HepG2 (cell line): ENCODE data around the gene KCNQ5. TPM values are rescaled to one million over a fixed set of nuclear protein-coding genes. Genes with fewer than 3 reads are reported as not detected.

Experiments
- ATAC-seq: fragments of 200-7000 bp; cut with Tn5 transposase; 3 replicates; pipeline ENCODE4 v1.9.1; 2020; ENCODE audit warnings: mild to moderate bottlenecking, moderate library complexity
- BruUV-seq: library from RNA; stranded (reverse); fragments of 400-500 nt; replicated peaks from 2 replicates; lab custom pipeline; 2021; lab: Mats Ljungman, UMichigan
- CTCF ChIA-PET: fragments of 300-600 bp; formaldehyde crosslinking; extraction: SDS; loops from one replicate; lab custom pipeline; 2021; ENCODE audit warnings: low total read pairs, inconsistent platforms, low intra/inter-chr PET ratio; lab: Yijun Ruan, JAX
- POLR2A ChIA-PET: fragments of 350-600 bp; sonication (Branson Sonifier 250); formaldehyde crosslinking; loops from one replicate; lab custom pipeline; 2020; ENCODE audit warnings: antibody characterized with exemption, inconsistent platforms; lab: Yijun Ruan, JAX
- DNase-seq: peaks from one replicate; pipeline ENCODE4 v3.0.0-alpha.2; 2015; ENCODE audit warnings: low spot score
- FAIRE-seq: peaks from 3 replicates; lab custom pipeline; 2011; peaks lifted over from hg19 to GRCh38; lab: Jason Lieb, UNC
- H2AFZ ChIP-seq: one replicate; pipeline ENCODE4 v1.6.1; 2011; ENCODE audit warnings: low read length, inconsistent platforms
- H3K27ac ChIP-seq: fragments of 300-600 bp; 3 replicates; pipeline ENCODE4 v1.8.0; 2011; ENCODE audit warnings: mixed run types, mild to moderate bottlenecking, mixed read lengths, low read length, inconsistent platforms; ENCODE audit not compliant: insufficient read depth; ENCODE audit errors: extremely low read length
- H3K27me3 ChIP-seq, 2 experiments: fragments of 200-600 bp in 1 of 2; 2 replicates in 1 of 2; 3 replicates in 1 of 2; pipeline versions ENCODE4 v1.6.0 to v1.8.0; 2011; ENCODE audit warnings: low read length in 2 of 2, mild to moderate bottlenecking in 2 of 2, moderate library complexity in 2 of 2, inconsistent platforms in 1 of 2; ENCODE audit not compliant: insufficient read depth in 2 of 2, control insufficient read depth in 1 of 2
- H3K36me3 ChIP-seq, 2 experiments: fragments of 200-600 bp in 1 of 2; replicated peaks in 1 of 2; 2 replicates in 1 of 2; 3 replicates in 1 of 2; pipeline versions ENCODE4 v1.5.1 to v1.8.0; 2011; ENCODE audit warnings: low read length in 2 of 2, inconsistent platforms in 1 of 2; ENCODE audit not compliant: insufficient read depth in 2 of 2, control insufficient read depth in 1 of 2
- H3K4me1 ChIP-seq: 2 replicates; pipeline ENCODE4 v1.5.1; 2012; ENCODE audit warnings: low read length, inconsistent platforms; ENCODE audit not compliant: insufficient read depth
- H3K4me2 ChIP-seq: 2 replicates; pipeline ENCODE4 v1.6.0; 2011; ENCODE audit warnings: low read depth, low read length, inconsistent platforms
- H3K4me3 ChIP-seq, 3 experiments: fragments of 200-600 bp in 1 of 3; sonication (generic), shearing (Covaris generic) in 1 of 3; replicated peaks in 1 of 3; 2 replicates each; pipeline ENCODE4 v1.5.1; 2011 to 2016; ENCODE audit warnings: low read length in 3 of 3, inconsistent platforms in 2 of 3, low read depth in 2 of 3, mild to moderate bottlenecking in 2 of 3, control low read depth in 1 of 3, mixed read lengths in 1 of 3; ENCODE audit not compliant: insufficient read depth in 1 of 3
- H3K79me2 ChIP-seq: one replicate; pipeline ENCODE4 v1.6.1; 2011; ENCODE audit warnings: low read length, inconsistent platforms; ENCODE audit not compliant: insufficient read depth
- H3K9ac ChIP-seq: 2 replicates; pipeline ENCODE4 v1.6.0; 2011; ENCODE audit warnings: mild to moderate bottlenecking, low read depth, low read length, inconsistent platforms; ENCODE audit not compliant: insufficient read depth
- H3K9me3 ChIP-seq: 2 replicates; pipeline ENCODE4 v1.5.1; 2012; ENCODE audit warnings: mild to moderate bottlenecking, low read length
- H4K20me1 ChIP-seq: 2 replicates; pipeline ENCODE4 v1.6.0; 2011; ENCODE audit warnings: inconsistent platforms, mild to moderate bottlenecking, low read length, moderate library complexity; ENCODE audit not compliant: insufficient read depth
- ATF7 ChIP-seq, 2 experiments: fragments of 450-650 bp in 1 of 2; sonication (generic) in 1 of 2; formaldehyde crosslinking in 1 of 2; IDR thresholded peaks; 2 replicates each; pipeline versions ENCODE4 v1.4.0 to v1.6.1; 2016 to 2020; ENCODE audit warnings: antibody characterized with exemption in 1 of 2, mild to moderate bottlenecking in 1 of 2, missing genetic modification reagents in 1 of 2
- ZSCAN9 ChIP-seq: IDR thresholded peaks from 2 replicates; pipeline ENCODE4 v1.6.1; 2016; ENCODE audit warnings: borderline replicate concordance
- WGBS: methylation state at CpG from one replicate; pipeline ENCODE4 v1.1.6; 2017; ENCODE audit warnings: low lambda C conversion rate; 5-methylcytosine and 5-hydroxymethylcytosine counted together
- in situ Hi-C: cut with HindIII; loops from 2 replicates; pipeline ENCODE4 v1.10.0; 2017; ENCODE audit warnings: low pct_unique_long_range_greater_than_20kb; ENCODE audit not compliant: extremely low pct_ligation_motif_present
- intact Hi-C: fragments of 100-400 bp; cut with micrococcal nuclease; formaldehyde crosslinking; loops from one replicate; pipeline ENCODE4 v1.10.0; 2022; ENCODE audit not compliant: unreplicated experiment
- polyA plus RNA-seq, 8 experiments: library from polyadenylated mRNA; depleted of rRNA in 3 of 8; stranded (reverse) in 7 of 8; unstranded in 1 of 8; fragments of >200 nt; fragmentation: Illumina TruSeq in 4 of 8; extraction: Trizol in 4 of 8; gene quantifications; 2 replicates each; pipeline versions ENCODE4 v1.2.1 to v1.2.3, GENCODE V29; 2011 to 2016; ENCODE audit warnings: low read depth in 4 of 8, missing spikeins in 1 of 8, mixed read lengths in 1 of 8; ENCODE audit not compliant: insufficient read depth in 1 of 8
- total RNA-seq, 5 experiments: library from RNA; depleted of rRNA; stranded (reverse); fragments of >200 nt; fragmentation: Illumina TruSeq; extraction: Trizol; gene quantifications; 2 replicates each; pipeline ENCODE4 v1.2.3, GENCODE V29; 2016; ENCODE audit warnings: low read depth in 1 of 5
- TF ChIP-seq, protein P1 (sequence below): IDR thresholded peaks from 2 replicates; pipeline ENCODE4 v1.4.0; 2020; ENCODE audit warnings: mild to moderate bottlenecking, missing genetic modification reagents

KCNQ5 gene
- total and polyA plus RNA-seq, 2 of the 13 experiments (the other 11 are each of a cell fraction or from before 2014, with no cell fraction given) = 0.04 TPM; not detected in 1

GRCh38 chr6:72809746-72810379, 188.0 kb downstream of the KCNQ5 start:
- H2AFZ ChIP-seq = no peak overlapping the region
- H3K27ac ChIP-seq = no peak overlapping the region
- H3K79me2 ChIP-seq = no peaks in the 10 kb centered on the region
- DNase-seq (no peak), FAIRE-seq (no peak), ATAC-seq (no peak)
- WGBS = 9% methylated on average over 4 of the region's 4 CpGs
- ChIA-PET CTCF (no interaction called here), POLR2A (no interaction called here)
- no peak overlapping the region for H3K9ac ChIP-seq
- H4K20me1 ChIP-seq = no peaks in the 10 kb centered on the region
- TF ChIP-seq ATF7 (IDR thresholded peaks at IDR 0.05) (peak; percentile 86), ATF7 (CRISPR knock-in tag; IDR thresholded peaks at IDR 0.05) (no peak), ZSCAN9 (CRISPR knock-in tag) (no peak)
- TF ChIP-seq, protein P1, sequence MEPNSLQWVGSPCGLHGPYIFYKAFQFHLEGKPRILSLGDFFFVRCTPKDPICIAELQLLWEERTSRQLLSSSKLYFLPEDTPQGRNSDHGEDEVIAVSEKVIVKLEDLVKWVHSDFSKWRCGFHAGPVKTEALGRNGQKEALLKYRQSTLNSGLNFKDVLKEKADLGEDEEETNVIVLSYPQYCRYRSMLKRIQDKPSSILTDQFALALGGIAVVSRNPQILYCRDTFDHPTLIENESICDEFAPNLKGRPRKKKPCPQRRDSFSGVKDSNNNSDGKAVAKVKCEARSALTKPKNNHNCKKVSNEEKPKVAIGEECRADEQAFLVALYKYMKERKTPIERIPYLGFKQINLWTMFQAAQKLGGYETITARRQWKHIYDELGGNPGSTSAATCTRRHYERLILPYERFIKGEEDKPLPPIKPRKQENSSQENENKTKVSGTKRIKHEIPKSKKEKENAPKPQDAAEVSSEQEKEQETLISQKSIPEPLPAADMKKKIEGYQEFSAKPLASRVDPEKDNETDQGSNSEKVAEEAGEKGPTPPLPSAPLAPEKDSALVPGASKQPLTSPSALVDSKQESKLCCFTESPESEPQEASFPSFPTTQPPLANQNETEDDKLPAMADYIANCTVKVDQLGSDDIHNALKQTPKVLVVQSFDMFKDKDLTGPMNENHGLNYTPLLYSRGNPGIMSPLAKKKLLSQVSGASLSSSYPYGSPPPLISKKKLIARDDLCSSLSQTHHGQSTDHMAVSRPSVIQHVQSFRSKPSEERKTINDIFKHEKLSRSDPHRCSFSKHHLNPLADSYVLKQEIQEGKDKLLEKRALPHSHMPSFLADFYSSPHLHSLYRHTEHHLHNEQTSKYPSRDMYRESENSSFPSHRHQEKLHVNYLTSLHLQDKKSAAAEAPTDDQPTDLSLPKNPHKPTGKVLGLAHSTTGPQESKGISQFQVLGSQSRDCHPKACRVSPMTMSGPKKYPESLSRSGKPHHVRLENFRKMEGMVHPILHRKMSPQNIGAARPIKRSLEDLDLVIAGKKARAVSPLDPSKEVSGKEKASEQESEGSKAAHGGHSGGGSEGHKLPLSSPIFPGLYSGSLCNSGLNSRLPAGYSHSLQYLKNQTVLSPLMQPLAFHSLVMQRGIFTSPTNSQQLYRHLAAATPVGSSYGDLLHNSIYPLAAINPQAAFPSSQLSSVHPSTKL (CRISPR knock-in tag) = no peak
- intact Hi-C loops = no loop called here
- H3K36me3 ChIP-seq = no peaks in the 10 kb centered on the region
- H3K4me2 ChIP-seq = no peak overlapping the region
- no peaks in the 10 kb centered on the region for H3K4me1 ChIP-seq
- no peaks in the 10 kb centered on the region for H3K27me3 ChIP-seq
- H3K9me3 ChIP-seq = no peaks in the 10 kb centered on the region
- in situ Hi-C loops = no loop called here
- no TSS peak for BruUV-seq
- no peak overlapping the region for H3K4me3 ChIP-seq
